Glutamatergic neuron (in vitro differentiated cells): Measurements from ENCODE around the gene SDC1. TPM values are rescaled to one million over a fixed set of nuclear protein-coding genes. Genes with fewer than 3 reads are reported as not detected.
A peak's percentile ranks its signal among the peaks of the same experiment; 100 is the strongest.

ENCODE experiments used
- DNase-seq: peaks from one replicate; pipeline ENCODE4 v3.0.0; 2022
- H3K27ac Mint-ChIP-seq: one replicate; pipeline ENCODE4 v1.8.0; 2020; ENCODE audit warnings: mild to moderate bottlenecking, mixed read lengths, inconsistent platforms; ENCODE audit not compliant: unreplicated experiment
- H3K27me3 Mint-ChIP-seq: one replicate; pipeline ENCODE4 v1.8.0; 2020; ENCODE audit warnings: mild to moderate bottlenecking, moderate library complexity, mixed read lengths, inconsistent platforms; ENCODE audit not compliant: unreplicated experiment
- H3K36me3 Mint-ChIP-seq: one replicate; pipeline ENCODE4 v1.8.0; 2020; ENCODE audit warnings: mild to moderate bottlenecking, mixed read lengths, inconsistent platforms; ENCODE audit not compliant: unreplicated experiment
- H3K4me1 Mint-ChIP-seq: one replicate; pipeline ENCODE4 v1.8.0; 2020; ENCODE audit warnings: mild to moderate bottlenecking, low read depth, mixed read lengths, inconsistent platforms; ENCODE audit not compliant: unreplicated experiment
- H3K4me3 Mint-ChIP-seq: one replicate; pipeline ENCODE4 v1.8.0; 2020; ENCODE audit warnings: mild to moderate bottlenecking, mixed read lengths, inconsistent platforms; ENCODE audit not compliant: unreplicated experiment
- H3K9me3 Mint-ChIP-seq: one replicate; pipeline ENCODE4 v1.8.0; 2020; ENCODE audit warnings: mild to moderate bottlenecking, moderate library complexity, mixed read lengths, inconsistent platforms; ENCODE audit not compliant: unreplicated experiment
- total RNA-seq: library from RNA; stranded (reverse); fragmentation: NEBNext Ultra II Directional; extraction: Animal tissue kit (Norgen Biotek cat#: 25700); gene quantifications from one replicate; pipeline ENCODE4 v1.2.1, GENCODE V29; 2021; ENCODE audit not compliant: unreplicated experiment
- TF ChIP-seq, protein P1 (sequence below): fragments of 200-600 bp; sonication (generic); IDR thresholded peaks from one replicate; pipeline ENCODE4 v1.5.0; 2021; ENCODE audit not compliant: partially characterized antibody, unreplicated experiment

SDC1 gene
- total RNA-seq, 1 donor from 2014 or later = 0.93 TPM

DNA sequence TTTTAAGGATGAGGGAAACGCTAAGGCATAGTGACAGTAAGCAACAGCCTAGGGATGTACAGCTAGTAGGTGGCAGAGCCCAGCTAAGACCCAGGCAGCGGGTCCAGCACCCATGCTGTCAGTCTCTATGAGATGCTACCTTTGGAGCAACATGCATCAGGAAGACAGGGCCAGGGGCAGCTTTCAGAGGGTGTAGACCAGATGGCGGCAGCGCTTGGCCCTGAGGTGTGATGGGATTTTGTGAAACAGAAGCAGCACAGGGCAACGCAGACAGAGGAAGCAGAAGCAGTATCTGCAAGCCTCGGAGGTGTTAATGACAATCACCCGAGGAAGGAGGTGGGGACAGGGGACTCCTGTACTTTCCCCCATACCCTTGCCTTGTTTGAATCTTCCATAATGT is 43.2 kb downstream of the SDC1 start:
- Mint-ChIP-seq H3K36me3 (no peaks in the 10 kb centered on the region), H3K4me1 (no peaks in the 10 kb centered on the region), H3K9me3 (peaks cover 4% of the 10 kb centered on the region), H3K4me3 (no peak overlapping the region), H3K27me3 (peaks cover 2% of the 10 kb centered on the region), H3K27ac (no peak overlapping the region)
- peak; percentile 10 for DNase-seq
- TF ChIP-seq, protein P1, sequence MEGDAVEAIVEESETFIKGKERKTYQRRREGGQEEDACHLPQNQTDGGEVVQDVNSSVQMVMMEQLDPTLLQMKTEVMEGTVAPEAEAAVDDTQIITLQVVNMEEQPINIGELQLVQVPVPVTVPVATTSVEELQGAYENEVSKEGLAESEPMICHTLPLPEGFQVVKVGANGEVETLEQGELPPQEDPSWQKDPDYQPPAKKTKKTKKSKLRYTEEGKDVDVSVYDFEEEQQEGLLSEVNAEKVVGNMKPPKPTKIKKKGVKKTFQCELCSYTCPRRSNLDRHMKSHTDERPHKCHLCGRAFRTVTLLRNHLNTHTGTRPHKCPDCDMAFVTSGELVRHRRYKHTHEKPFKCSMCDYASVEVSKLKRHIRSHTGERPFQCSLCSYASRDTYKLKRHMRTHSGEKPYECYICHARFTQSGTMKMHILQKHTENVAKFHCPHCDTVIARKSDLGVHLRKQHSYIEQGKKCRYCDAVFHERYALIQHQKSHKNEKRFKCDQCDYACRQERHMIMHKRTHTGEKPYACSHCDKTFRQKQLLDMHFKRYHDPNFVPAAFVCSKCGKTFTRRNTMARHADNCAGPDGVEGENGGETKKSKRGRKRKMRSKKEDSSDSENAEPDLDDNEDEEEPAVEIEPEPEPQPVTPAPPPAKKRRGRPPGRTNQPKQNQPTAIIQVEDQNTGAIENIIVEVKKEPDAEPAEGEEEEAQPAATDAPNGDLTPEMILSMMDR = no peak

DNA sequence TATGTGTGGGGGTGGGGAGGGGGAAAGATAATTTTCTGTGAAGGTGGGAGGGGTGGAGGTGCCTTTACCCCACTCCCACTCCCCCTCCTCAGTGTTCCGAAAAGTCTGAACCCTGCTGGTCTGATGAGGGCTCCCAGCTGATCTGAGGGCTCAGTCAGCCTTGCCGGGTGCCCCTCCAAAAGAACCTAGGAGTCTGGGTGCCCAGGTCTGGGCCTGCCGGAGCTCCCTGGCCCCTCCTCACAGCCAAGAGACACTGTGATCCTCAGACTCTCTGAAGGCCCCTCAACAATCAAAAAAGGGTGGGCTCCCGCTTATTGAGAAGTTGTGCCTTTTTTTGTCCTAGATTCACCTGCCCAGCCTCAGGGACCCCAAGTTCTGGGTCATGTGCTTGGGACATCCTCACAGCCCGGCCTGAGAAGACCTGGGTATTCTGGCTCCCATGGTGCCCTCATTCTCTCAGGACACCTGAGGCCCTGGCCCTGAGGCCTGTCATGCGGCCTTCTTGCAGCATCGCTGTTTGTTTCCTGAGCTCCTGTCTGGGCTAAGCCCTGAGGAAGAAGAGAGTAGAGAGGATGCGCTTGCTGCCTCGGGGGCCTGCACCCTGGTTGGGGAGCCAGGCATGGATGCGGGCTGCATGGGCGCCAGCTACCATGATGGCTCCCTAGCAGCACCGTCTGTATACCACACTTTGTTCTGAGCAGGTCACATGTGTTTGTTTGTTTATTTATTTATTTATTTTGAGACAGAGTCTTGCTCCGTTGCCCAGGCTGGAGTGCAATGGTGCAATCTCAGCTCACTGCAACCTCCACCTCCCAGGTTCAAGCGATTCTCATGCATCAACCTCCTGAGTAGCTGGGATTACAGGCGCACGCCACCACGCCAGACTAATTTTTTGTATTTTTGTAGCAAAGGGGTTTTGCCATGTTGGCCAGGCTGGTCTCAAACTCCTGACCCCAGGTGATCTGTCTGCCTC is 44.0 kb downstream of the SDC1 start:
- Mint-ChIP-seq H3K36me3 (no peaks in the 10 kb centered on the region), H3K27me3 (peaks cover 3% of the 10 kb centered on the region), H3K4me1 (no peaks in the 10 kb centered on the region), H3K9me3 (peaks cover 4% of the 10 kb centered on the region), H3K27ac (no peak overlapping the region), H3K4me3 (no peak overlapping the region)
- TF ChIP-seq, protein P1 = no peak
- DNase-seq = peak; percentile 7

DNA sequence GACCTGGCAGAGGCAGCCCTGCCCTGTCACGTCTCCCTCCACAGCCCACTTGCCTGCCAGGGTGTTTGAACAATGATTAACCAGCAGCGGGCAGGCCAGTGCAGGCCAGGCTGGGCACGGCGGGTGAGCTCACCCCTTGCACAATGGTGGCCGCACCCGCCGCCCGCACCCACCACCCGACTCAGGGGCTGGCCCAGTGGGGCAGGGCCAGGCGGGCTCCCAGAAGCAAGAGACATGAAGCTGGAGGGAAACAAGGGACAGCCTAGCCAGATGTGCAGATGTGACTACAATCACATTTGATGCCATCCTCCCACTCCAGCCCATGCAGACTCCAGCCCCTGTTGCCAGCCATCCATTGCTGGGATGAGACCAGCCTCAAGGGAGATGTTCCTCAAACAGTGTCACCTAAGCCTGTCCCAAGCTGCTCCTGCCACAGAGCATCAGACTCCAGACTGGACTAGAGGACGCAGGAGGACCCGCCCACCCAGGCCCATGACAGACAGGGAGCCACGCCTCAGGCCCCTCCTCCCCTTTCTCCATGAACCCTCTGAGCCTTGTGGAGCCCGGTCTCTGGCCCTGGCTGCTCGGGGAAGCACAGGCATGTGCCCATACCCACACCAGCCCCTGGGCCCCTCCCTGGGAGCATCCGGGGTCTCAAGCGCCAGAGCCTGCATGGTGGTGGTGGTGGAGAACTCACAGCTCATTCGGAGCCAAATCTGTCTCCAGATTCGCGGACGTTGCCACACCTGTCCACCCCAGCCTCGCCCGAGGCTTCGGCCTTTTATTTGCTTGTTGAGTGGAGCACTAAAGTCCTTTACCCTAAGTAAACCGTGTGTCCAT is 45.0 kb downstream of the SDC1 start:
- Mint-ChIP-seq H3K9me3 (peaks cover 4% of the 10 kb centered on the region), H3K27me3 (peaks cover 4% of the 10 kb centered on the region), H3K36me3 (no peaks in the 10 kb centered on the region), H3K4me1 (no peaks in the 10 kb centered on the region), H3K27ac (no peak overlapping the region), H3K4me3 (no peak overlapping the region)
- TF ChIP-seq, protein P1 = no peak
- DNase-seq = no peak

DNA sequence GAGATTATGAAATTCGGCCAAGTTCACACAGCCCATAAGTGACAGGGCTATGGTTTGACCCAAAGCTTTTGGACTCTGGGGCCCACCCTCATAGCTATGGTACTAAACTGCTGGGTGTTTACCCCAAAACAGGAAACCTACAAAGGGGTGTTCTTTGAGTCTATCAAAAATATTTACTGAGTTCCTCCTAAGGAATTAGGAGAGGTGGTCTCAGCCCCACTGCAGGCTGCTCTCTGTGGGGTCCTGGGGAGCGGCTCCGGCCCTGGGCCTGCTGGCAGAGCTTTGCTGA is 45.5 kb downstream of the SDC1 start:
- peaks cover 4% of the 10 kb centered on the region for H3K9me3 Mint-ChIP-seq
- H3K4me3 Mint-ChIP-seq = no peak overlapping the region
- TF ChIP-seq, protein P1 = no peak
- H3K27ac Mint-ChIP-seq = no peak overlapping the region
- DNase-seq = no peak
- no peaks in the 10 kb centered on the region for H3K36me3 Mint-ChIP-seq
- H3K27me3 Mint-ChIP-seq = peaks cover 4% of the 10 kb centered on the region
- H3K4me1 Mint-ChIP-seq = no peaks in the 10 kb centered on the region
